SU-DHL-6 (cell line): ENCODE measurements around the gene ZRANB3.

Experiments
- H2AFZ ChIP-seq: fragments of 200-600 bp; sonication (generic); 2 replicates; pipeline ENCODE4 v1.6.1; 2014; ENCODE audit warnings: low read depth, mild to moderate bottlenecking, moderate library complexity, mixed read lengths, antibody characterized with exemption, low read length; ENCODE audit not compliant: severe bottlenecking
- H3F3A ChIP-seq: fragments of 200-600 bp; shearing (Covaris generic); 2 replicates; pipeline ENCODE4 v1.6.0; 2016; ENCODE audit warnings: antibody characterized with exemption, mild to moderate bottlenecking; ENCODE audit not compliant: insufficient read depth
- H3K27ac ChIP-seq: fragments of 200-600 bp; sonication (generic); 2 replicates; pipeline ENCODE4 v1.5.1; 2016; ENCODE audit warnings: low read depth, mild to moderate bottlenecking, low read length, moderate library complexity, mixed read lengths
- H3K27me3 ChIP-seq: fragments of 200-600 bp; sonication (generic), shearing (Covaris generic); 2 replicates; pipeline ENCODE4 v1.6.0; 2014; ENCODE audit warnings: mild to moderate bottlenecking, low read length
- H3K36me3 ChIP-seq: fragments of 200-600 bp; sonication (generic); 2 replicates; pipeline ENCODE4 v1.6.1; 2014; ENCODE audit warnings: mild to moderate bottlenecking, low read length, mixed read lengths
- H3K4me2 ChIP-seq: fragments of 300-600, 200-600 bp; shearing (Covaris generic), sonication (generic); 2 replicates; pipeline ENCODE4 v1.6.0; 2014; ENCODE audit warnings: low read length, low read depth, mild to moderate bottlenecking; ENCODE audit not compliant: poor library complexity, severe bottlenecking
- H3K4me3 ChIP-seq: fragments of 200-600 bp; sonication (generic); 2 replicates; pipeline ENCODE4 v1.5.1; 2014; ENCODE audit warnings: antibody characterized with exemption, low read length, mild to moderate bottlenecking, mixed read lengths; ENCODE audit not compliant: insufficient read depth, poor library complexity, severe bottlenecking
- H3K79me2 ChIP-seq: fragments of 200-600 bp; sonication (generic); 2 replicates; pipeline ENCODE4 v1.6.1; 2014; ENCODE audit warnings: mild to moderate bottlenecking, low read length, moderate library complexity; ENCODE audit not compliant: insufficient read depth
- H3K9ac ChIP-seq: fragments of 200-600 bp; sonication (generic); 2 replicates; pipeline ENCODE4 v1.7.0; 2014; ENCODE audit warnings: mild to moderate bottlenecking, low read length
- H3K9me2 ChIP-seq: fragments of 200-600 bp; sonication (generic); replicated peaks from 2 replicates; pipeline ENCODE4 v1.6.1; 2014; ENCODE audit warnings: low read length; ENCODE audit not compliant: insufficient read depth
- H3K9me3 ChIP-seq: fragments of 200-600 bp; sonication (generic); 2 replicates; pipeline ENCODE4 v1.6.1; 2014; ENCODE audit warnings: low read length, mixed read lengths; ENCODE audit not compliant: insufficient read depth
- H4K20me1 ChIP-seq: fragments of 200-600 bp; sonication (generic); 2 replicates; pipeline ENCODE4 v1.6.1; 2014; ENCODE audit warnings: low read depth, mild to moderate bottlenecking, antibody characterized with exemption, low read length, moderate library complexity, mixed read lengths
- CTCF ChIP-seq: fragments of 200-600 bp; sonication (generic); IDR thresholded peaks from one replicate; pipeline ENCODE4 v1.5.1; 2017; ENCODE audit warnings: antibody characterized with exemption, mild to moderate bottlenecking, low read length, moderate library complexity; ENCODE audit not compliant: insufficient read depth, poor library complexity, severe bottlenecking
- EZH2phosphoT487 ChIP-seq: fragments of 200-600 bp; sonication (generic), shearing (Covaris generic); conservative IDR thresholded peaks from 2 replicates; pipeline ENCODE4 v1.6.1; 2018; ENCODE audit warnings: mild to moderate bottlenecking, antibody characterized with exemption, low read length, moderate library complexity, mixed read lengths

The ZRANB3 gene

GRCh38 chr2:135140606-135141005, 390.4 kb downstream of the ZRANB3 start:
- no peak overlapping the region for H3K9ac ChIP-seq
- H3K27me3 ChIP-seq = no peaks in the 10 kb centered on the region
- H3K27ac ChIP-seq = no peak overlapping the region
- TF ChIP-seq CTCF (no peak), EZH2phosphoT487 (no peak)
- H4K20me1 ChIP-seq = no peaks in the 10 kb centered on the region
- no peaks in the 10 kb centered on the region for H3F3A ChIP-seq
- H2AFZ ChIP-seq = no peak overlapping the region
- no peaks in the 10 kb centered on the region; the same call in 1 of the 2 replicates for H3K79me2 ChIP-seq
- no peak overlapping the region for H3K4me3 ChIP-seq
- peaks cover 24% of the 10 kb centered on the region; the same call in 1 of the 2 replicates for H3K9me3 ChIP-seq
- H3K9me2 ChIP-seq = no peaks in the 10 kb centered on the region
- peaks cover 57% of the 10 kb centered on the region for H3K36me3 ChIP-seq
- H3K4me2 ChIP-seq = no peak overlapping the region

GRCh38 chr2:135132314-135132713, 398.7 kb downstream of the ZRANB3 start:
- Histone ChIP-seq H3K9me3 (no peaks in the 10 kb centered on the region), H3K27ac (no peak overlapping the region), H3K4me2 (no peak overlapping the region), H4K20me1 (no peaks in the 10 kb centered on the region), H3K36me3 (peaks cover 58% of the 10 kb centered on the region), H3K9ac (no peak overlapping the region), H3F3A (no peaks in the 10 kb centered on the region), H3K9me2 (no peaks in the 10 kb centered on the region), H3K27me3 (no peaks in the 10 kb centered on the region), H2AFZ (no peak overlapping the region), H3K79me2 (no peaks in the 10 kb centered on the region), H3K4me3 (no peak overlapping the region)
- no peak for TF ChIP-seq CTCF

- H3K79me2 ChIP-seq = no peaks in the 10 kb centered on the region
- no peak overlapping the region for H3K4me3 ChIP-seq
- no peak overlapping the region for H3K27ac ChIP-seq
- H3K27me3 ChIP-seq = no peaks in the 10 kb centered on the region
- H3K9me3 ChIP-seq = no peaks in the 10 kb centered on the region
- H3K4me2 ChIP-seq = no peak overlapping the region
- H3K9ac ChIP-seq = no peak overlapping the region
- H3K36me3 ChIP-seq = peaks cover 66% of the 10 kb centered on the region
- no peaks in the 10 kb centered on the region for H3F3A ChIP-seq
- no peaks in the 10 kb centered on the region for H4K20me1 ChIP-seq
- H2AFZ ChIP-seq = no peak overlapping the region
- no peaks in the 10 kb centered on the region for H3K9me2 ChIP-seq
- TF ChIP-seq EZH2phosphoT487 (no peak), CTCF (no peak)
Measured at GRCh38 chr2:135130751-135131150, 400.3 kb downstream of the ZRANB3 start.
